NCI-H748 (cell line): Measurements from ENCODE around the gene SLC35E3.
"Not testable (repeated sequence)": the region's sequence is repeated elsewhere in the genome, so short reads cannot be mapped to it uniquely, and the experiment has no call there.

Experiments
- DNase-seq: peaks from one replicate; lab custom pipeline; 2025; ENCODE audit not compliant: unreplicated experiment; lab: John Stamatoyannopoulos, UW

The SLC35E3 gene

DNA sequence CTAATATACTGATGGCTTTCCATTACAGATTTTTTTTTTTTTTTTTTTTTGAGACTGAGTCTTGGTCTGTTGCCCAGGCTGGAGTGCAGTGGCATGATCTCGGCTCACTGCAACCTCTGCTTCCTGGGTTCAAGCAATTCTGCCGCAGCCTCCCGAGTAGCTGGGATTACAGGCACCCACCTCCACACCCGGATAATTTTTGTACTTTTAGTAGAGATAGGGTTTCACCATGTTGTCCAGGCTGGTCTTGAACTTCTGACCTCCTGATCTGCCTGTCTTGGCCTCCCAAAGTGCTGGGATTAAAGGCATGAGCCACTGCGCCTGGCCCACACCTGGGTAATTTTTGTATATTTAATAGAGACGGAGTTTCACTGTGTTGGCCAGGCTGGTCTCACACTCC, 65.6 kb downstream of the SLC35E3 start:
- not testable (repeated sequence) for DNase-seq

DNA sequence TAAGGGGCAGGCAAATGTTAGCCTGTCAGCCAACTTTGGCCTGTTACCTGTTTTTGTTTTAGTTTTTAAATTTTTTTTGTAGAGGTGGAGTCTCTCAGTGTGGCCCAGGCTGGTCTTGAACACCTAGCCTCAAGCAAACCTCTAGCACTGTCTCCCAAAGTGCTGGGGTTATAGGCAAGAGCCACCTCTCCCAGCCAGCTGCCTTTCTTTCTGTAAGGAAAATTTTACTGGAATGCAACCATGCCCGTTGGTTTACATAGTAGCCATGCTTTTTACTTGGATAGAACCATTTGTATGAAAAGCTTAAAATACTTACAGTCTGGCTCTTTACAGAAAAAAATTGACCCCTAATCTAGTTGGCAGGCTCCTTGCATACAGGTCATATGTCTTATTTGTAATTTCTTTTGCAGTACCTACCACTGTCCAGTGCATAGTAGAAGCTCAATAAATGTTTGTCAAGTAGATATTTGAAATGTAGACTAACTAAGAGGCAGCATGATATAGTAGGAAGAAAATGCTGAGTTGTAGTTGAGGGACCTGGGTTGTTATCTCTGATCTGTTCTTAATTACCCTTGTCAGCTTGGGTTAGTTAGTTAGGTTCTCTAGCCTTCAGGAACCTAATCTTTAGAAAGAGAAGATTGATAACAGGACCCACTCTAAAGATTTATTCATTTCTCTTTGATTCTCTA, 66.7 kb downstream of the SLC35E3 start:
- no peak for DNase-seq

GRCh38 chr12:68813242-68813593, 67.2 kb downstream of the SLC35E3 start:
- no peak for DNase-seq

GRCh38 chr12:68814490-68815231, 68.7 kb downstream of the SLC35E3 start:
- DNase-seq = no peak

DNA sequence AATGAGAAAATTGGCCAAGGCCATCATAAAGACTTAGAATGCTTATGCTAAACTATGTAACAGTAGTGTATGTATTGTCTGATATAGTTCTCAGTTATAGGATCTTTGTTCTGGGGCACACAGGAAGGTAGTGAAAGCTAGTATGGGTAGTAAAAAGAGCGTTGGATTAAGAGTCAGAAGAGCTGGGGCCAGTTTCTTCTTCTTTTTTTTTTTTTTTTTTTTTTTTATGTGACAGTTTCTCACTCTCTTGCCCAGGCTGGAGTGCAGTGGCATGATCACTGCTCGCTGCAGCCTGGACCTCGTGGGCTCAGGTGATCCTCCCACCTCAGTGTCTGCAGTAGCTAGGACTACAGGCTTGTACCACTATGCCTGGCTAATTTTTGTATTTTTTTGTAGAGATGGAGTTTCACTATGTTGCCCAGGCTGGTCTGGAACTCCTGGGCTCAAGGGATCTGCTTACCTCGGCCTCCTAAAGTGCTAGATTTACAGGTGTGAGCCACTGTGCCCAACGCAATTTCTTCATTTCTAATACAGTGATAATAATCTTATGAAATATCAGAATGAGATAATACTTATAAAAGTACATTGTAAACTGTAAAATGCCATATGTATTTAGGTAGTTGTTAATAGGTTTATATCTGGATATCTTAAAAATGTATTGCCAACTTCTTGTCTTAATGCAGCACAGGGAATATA, 69.4 kb downstream of the SLC35E3 start:
- no peak for DNase-seq

- no peak for DNase-seq
Observed at GRCh38 chr12:68815928-68816800, 70.2 kb downstream of the SLC35E3 start.

GRCh38 chr12:68819481-68819880, 73.5 kb downstream of the SLC35E3 start:
- not testable (repeated sequence) for DNase-seq

DNA sequence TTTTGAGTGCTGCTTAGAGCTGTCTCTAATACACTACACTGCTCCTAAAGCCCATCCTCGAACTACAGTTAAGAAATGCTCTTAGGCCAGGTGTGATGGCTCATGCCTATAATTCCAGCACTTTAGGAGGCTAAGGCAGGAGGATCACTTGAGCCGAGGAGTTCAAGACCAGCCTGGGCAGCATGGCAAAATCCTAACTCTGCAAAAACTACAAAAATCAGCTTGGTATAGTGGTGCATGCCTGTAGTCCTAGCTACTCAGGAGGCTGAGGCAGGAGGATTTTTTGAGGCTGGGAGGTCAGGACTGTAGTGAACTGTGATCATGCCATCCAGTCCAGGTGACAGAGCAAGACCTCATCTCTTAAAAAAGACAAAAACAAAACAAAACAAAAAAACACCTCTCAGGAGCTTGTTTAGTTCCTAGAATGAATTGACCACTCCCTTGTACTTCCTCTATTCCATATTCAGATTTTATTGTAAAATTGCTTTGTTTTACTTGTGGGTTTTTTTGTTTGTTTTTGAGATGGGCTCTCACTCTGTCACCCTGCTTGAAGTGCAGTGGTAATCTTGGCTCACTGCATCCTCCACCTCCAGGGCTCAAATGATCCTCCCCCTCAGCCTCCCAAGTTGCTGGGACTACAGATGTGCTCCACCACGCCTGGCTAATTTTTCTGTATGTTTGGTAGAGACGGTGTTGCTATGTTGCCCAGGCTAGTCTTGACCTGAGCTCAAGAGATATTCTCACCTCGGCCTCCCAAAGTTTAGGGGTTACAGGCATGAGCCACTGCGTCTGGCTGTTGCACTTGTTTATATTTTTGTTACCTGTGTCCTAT, 75.6 kb downstream of the SLC35E3 start:
- no peak for DNase-seq

DNA sequence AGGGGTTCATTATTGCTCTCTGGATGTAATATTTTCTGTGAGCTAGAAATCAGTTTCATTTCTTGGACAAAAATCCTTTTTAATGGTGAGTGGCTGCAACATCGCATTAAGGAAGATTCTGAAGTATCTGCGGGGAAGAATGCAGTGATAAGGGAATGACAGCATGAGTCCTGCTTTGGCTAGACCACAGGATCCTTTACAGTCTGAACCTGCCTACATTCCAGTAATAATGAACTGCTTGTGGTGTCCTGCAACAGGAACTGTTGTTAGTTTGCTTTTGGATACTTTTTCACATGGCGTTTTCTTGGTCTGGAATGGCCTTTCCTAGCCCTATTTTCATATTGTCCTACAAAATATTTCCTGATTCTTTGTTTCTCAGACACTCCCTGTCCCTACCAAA, 77.7 kb downstream of the SLC35E3 start:
- DNase-seq = no peak

- no peak for DNase-seq
Observed at GRCh38 chr12:68824131-68824530, 78.2 kb downstream of the SLC35E3 start.

DNA sequence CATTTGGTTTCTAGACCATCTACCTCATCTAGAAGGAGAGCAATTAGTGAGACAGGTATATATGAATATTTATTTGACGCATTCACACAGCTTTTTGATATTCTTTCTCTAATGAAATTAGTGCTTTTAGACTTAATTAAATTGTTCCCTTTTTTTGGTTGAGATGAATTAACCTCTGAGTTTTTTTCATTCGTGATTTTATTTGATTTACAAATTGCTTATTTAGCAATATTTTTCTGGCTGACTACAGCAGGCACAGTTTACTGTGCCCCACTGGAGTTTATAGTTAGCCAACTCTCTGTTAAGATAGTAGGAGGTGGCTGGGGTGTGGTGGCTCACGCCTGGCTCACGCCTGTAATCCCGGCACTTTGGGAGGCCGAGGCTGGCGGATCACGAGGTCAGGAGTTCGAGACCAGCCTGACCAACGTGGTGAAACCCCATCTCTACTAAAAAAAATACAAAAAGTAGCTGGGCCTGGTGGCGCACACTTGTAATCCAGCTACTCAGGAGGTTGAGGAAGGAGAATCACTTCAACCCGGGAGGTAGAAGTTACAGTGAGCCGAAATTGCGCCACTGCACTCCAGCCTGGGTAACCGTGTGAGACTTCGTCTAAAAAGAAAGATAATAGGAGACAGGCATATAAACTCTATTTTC, 78.7 kb downstream of the SLC35E3 start:
- DNase-seq = no peak

DNA sequence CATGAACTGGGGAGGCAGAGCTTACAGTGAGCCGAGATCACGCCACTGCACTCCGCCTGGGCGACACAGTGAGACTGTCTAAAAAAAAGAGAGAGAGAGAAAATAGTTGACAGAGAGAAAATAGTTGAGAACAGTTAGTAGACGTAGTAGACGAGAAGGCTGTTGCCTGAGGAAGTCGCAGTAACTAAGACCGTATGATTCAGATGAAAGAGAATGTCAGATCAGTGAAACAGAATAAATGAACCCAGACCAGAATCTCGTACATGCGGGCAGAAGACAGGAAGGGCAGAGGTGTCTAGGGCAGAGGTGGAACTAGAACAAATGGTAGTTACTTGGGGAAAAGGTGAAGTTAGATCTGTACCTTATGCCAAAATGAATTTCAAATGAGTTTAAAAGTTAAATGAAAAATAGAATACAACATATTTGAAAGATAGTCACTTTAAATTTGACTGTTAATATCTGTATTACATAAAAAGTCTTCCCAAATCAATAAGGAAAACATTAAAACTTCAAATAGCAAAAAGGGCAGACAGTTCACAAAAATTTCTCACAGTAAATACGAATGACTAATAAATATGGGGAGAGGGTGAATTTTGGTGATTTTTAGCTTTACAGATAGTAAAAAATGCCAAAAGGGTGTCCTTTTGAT, 79.7 kb downstream of the SLC35E3 start:
- no peak for DNase-seq

DNA sequence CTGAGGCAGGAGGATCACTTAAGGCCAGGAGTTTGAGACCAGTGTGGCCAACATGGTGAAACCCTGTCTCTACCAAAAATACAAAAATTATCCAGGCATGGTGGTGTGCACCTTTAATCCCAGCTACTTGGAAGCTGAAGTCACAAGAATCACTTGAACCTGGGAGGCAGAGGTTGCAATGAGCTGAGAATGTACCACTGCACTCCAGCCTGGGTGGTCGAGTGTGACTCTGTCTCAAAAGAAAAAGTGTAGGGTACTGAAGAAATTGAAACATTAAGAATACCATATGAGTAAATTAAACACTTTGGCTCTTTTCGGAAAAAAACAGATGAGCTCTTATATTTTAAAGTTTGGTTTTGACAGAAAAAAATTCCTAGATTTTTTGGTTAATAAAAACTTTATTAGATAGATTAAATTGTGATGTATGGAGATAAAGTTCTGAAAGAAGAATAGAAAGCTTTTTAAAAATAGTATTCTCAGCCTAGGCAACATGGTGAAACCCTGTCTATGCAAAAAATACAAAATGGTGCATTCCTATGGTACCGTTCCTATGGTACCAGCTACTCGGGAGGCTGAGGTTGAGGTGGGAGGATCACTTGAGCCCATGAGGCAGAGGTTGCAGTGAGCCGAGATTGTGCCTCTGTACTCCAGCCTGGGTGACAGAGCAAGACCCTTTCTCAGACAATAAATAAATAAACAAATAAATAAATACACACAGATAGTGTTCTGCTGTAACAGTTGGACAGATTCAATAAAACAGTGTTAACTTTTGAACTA, 82.1 kb downstream of the SLC35E3 start:
- no peak for DNase-seq

- no peak for DNase-seq
Observed at GRCh38 chr12:68828672-68829068, 82.7 kb downstream of the SLC35E3 start.
